HG02610 (cell line): Measurements from ENCODE around the gene RNF183.
A peak's percentile ranks its signal among the peaks of the same experiment; 100 is the strongest.

Experiments used
- ATAC-seq: cut with Tn5 transposase; IDR thresholded peaks from one replicate; pipeline ENCODE4 v1.9.1; 2021; ENCODE audit warnings: mild to moderate bottlenecking, moderate library complexity; ENCODE audit not compliant: unreplicated experiment

The RNF183 gene, protein sequence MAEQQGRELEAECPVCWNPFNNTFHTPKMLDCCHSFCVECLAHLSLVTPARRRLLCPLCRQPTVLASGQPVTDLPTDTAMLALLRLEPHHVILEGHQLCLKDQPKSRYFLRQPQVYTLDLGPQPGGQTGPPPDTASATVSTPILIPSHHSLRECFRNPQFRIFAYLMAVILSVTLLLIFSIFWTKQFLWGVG

DNA sequence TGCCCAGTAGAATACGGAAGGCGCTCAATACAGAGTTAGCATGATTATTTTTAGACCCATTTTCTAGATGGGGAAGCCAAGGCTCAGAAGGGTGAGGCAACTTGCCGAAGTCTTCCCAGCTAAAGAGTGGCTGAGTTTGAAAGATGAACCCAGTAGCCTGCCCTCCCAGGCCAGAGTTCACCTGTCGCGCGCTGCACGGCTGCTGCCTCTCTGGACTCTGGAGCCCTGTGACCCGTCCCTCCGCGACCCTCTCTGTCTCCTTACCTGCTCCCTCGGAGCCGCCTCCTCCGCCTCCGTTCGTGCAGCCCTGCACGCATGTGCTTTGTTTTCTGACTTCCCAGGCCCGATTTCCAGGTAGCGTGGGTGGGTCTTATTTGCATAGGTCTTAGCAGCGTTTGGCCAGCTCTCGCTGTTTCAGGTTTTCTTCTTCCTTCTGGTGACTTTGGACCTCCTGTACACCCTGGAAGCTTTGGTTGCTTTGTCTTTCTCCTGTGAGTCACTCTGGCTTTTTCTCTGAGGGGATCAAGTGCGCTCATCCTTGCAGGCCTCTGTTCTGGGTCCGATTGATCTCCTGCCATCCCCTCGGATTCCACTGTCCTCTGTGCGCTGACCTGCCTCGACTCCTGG lies at the start of gene RNF183:
Gene RNF183 (minus strand): TSS at position 585 of the 627 bp plus-strand sequence. CDS start 5,192 bp downstream, outside the sequence.
- ATAC-seq, result no peak

DNA sequence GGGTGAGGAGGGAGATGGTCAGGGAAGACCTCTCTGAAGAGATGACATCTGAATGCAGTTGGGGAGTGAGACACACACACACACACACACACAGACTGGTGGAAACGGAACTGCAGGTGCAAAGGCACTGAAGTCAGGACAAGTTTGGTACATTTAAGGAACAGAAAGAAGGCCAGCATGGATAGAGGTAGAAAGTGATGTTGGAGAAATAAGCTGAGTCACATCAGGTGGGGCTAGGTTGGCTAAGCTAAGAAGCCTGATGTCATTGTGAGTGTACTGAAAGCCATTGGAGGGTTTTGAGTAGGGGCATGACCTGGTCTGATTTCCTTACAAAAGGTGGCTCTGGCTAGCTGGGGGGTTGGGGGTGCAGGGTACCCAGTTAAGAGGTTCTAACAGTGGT lies 49.2 kb upstream of the RNF183 start:
- no peak for ATAC-seq

DNA sequence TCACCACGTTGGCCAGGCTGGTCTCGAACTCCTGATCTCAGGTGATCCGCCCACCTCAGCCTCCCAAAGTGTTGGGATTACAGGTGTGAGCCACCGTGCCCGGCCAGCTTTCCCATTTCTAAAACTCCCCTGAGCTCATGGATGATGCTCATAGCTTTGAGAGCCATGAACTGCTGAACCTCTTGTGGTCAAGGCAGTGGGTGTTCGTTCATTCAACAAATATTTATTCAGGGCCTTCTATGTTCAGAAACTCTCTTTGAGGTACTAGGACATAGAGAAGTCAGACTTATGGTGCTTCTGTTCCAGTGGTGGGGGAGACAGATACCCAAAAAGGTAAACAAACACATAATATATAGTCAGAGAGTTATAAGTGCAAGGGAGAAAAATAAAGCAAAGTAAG lies 48.8 kb upstream of the RNF183 start:
- ATAC-seq, result no peak

DNA sequence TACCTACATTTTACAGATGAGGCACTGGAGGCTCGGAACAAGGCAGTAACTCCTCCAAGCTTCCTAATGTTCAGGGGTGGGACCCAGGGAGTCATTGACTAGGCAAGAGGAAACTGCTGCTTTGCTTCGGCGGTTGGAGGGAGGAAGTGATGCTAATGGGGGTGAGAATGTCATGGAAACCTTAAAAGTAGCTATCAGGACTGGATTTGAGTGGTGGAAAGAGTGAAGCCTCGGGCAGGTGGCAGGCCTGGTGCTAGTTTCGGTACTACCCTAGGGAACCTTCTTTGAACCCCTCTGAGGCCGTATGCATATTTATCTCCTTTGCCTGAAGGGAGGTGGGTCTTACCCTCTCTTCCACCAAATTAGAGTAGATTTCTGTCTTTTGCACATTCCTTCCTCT lies 47.8 kb upstream of the RNF183 start:
- peak; percentile 52 for ATAC-seq

DNA sequence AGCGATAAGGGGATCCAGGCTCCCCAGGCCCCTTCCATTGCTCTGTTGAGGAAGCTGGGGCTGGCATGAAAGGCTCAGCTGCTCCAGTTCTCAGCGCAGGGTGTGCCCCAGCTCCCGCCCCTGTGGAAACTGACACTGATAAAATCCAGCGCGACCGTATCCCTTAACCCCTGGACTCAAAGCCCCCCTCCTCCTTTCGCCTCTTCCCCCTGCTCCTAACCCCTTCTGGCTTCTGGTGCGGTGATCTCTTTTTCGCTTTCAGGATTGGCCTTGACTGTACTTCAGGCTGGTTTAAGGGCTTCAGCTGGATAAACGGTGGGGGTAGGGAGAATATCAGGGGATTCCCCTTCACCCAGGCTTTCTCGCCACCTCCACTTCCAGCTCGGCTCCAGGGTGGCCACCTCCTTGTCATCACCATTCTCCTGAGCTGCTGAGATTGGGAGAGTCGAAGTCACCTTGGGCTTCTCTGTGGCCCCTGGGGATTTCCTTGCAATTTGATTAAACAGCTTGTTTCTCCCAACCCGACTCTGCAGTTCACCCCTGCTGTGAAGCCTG lies 47.0 kb upstream of the RNF183 start:
- ATAC-seq, result no peak

DNA sequence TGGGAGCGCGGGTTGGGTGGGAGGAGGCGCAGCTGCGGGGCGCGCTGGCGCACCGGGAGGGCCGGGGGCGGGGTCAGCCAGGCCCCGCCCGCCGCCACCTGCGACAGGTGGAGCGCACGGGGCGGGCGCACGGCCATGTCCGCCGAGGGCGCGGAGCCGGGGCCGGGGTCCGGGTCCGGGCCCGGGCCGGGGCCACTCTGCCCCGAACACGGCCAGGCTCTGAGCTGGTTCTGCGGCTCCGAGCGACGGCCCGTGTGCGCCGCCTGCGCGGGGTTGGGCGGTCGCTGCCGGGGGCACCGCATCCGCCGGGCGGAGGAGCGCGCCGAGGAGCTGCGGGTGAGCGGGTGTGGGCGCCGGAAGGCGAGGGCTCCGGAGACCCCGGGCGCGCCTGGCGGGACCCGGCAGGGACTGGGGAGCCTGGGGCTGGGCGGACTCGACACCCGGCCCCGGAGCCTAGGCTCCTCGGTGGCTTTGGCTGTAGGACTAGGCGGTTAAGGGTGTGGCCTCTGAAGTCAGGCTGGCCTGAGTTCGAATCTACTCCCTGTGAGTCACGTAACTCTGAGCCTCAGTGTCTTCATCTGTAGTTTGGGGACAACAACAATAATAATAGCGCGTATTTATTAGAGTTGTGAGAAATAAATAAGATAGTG lies 46.4 kb upstream of the RNF183 start, which contains the start of gene BSPRY:
Gene BSPRY (plus strand): TSS at position 97 of the 650 bp plus-strand sequence. CDS start 39 bp downstream, at position 136.
- peak; percentile 30 for ATAC-seq

DNA sequence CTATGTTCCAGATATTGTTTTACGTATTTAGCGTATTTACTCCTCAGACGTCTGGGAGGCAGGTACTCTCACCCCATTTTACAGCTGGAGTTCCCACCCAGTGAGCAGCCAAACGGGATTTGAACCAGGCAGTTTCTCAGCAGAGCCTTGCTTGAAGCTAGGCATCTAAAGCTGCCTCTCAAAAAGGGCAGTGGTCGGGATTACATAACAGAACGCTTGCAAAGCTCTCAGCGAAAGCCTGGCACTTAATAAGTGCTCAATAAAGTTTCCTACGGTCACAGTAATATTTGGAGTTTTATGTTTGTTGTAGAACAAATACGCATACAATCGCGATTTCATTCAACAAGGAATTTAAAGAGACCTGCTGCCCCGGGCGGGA lies 45.9 kb upstream of the RNF183 start:
- no peak for ATAC-seq

DNA sequence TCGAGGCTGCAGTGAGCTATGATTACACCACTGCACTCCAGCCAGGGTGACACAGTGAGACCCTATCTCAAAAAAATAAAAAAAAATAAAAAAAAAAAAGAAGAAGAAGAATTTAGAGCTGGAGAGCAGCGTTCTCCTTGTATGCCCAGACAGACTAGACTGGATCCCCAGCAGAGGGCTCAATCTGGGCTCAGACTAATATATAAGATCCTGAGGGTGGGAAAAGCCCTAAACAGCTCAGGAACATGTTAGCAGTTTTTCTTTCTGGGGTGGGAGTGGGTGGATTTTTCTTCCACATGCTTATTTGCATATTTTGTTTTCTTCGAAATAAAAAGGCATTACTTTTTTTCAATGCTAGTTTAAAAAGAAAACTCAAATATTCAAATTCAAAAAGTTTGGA lies 45.3 kb upstream of the RNF183 start:
- ATAC-seq, result no peak

DNA sequence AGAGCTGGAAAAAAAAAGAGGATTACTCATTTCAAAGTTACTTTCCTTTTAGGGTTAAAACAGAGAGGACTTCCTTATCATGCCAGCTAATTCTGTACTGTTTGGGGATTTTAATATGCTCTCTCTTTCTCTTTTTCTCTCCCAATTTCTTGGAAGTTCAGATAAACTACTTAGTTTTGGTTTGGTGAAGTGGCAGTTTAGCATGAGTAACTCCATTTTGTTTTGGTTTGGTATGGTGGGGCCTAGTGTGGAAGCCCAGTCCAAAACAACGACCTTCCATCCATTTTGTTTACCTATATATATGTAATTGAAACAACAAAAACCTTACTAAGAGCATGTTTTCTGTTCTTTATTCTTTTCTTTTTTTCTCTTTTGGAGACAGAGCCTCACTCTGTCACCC lies 42.5 kb upstream of the RNF183 start:
- no peak for ATAC-seq

DNA sequence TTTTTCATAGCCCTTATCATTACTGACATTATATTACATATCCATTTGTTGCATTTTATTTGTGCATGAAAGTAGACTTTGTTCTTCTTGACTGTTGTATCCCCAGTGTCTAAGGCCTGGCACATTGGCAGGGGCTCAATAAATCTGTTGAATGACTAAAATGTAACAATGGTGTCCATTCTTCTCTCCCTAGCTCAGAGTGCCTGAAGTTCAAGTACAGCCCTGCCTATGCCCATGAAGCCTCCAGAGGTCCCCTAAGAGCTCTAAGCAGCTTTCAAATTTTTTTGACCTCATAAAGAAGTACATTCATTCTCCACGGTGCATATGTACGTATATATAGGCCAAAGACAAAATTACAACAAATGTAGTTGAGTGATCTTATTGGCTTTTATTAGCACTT lies 42.0 kb upstream of the RNF183 start:
- ATAC-seq, result no peak

DNA sequence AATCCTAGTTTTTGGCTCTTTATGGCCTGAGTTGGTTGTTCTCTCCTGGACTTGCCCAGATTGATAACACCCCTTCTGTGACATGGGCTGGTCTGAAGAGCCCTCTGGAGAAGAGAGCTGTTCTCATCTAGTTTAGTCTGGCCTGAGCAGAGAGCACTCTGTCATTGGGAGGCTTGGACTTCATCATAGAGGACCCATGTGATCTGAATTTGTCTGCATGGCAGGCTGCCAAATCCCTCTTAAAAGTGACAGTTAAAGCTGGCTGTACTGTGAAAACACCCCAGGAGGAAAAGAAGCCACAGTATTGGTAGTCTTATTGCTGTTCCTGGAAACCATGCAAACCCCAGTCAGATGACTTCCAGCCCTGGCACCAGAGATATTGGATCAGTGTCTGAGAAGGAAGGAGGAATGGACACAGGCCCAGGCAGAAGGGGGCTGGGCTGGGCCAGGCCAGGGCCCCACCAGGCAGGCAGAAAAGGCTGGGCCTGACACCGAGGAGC lies 40.6 kb upstream of the RNF183 start:
- no peak for ATAC-seq

DNA sequence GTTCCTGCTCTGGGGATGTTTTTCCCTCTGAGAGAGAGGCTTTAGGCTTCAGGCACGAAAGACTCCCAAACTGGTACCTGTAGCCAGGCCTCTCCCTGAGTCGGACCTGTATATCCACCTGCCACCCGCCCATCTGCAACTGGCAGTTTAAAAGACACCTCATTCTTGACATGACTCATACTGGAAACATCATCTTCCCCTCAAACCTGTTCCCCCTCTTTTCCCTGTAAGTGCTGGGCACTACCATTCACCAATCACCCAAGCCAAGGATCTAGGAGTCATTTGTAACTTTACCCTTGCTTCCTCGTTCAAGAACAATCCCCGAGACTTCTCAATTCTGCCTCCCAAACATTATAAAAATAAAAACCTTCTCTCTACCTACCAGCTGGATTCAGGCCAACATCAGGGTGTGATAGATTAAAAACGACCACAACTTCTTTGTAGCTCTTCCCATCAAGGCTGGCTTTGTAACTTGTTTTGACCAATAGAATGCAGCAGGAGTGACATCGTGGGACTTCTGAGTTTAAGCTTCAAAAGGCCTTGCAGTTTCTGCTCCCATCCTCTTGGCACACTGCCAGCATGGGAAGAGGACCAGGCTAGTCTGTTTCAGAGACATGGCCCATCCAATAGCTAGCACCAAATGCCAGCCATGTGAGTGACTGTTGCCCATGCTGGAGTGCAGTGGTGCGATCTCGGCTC lies 38.7 kb upstream of the RNF183 start:
- no peak for ATAC-seq

DNA sequence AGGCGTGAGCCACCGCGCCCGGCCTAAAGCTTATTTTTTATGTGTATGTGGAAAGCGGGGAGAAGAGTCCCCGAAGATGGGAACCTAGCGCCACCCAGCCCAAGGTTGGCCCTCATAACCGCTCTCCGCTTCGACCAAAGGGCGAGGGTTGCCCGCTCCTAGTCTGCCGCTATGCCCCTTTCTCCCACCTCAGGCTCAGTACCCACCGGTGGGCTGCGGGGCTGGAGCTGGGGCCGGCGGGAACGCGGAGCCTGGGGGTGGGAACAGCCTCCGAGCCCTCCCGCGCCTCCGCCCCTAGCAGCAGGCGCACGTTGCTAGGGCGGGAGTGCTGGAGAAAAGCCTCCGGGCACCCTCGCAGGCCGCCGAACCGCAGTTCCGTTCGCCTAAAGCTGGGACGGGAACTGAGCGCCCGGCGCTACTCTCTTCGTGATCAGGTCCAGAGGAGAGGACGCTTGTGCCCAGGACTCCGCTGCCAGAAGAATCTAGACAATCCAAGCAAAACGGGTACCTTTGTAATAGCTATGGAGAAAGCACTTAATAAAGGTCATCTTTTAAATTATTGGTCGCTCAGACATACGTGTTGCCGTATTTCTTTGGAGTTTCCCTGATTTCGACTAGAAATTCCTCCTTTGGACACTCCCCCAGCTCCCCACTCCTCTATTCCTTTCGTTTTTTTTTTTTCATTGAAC lies 37.0 kb upstream of the RNF183 start, which contains the start of gene WDR31:
Gene WDR31 (minus strand): TSS at position 265 of the 689 bp plus-strand sequence. CDS start 8,253 bp downstream, outside the sequence.
- ATAC-seq, result peak; percentile 99

DNA sequence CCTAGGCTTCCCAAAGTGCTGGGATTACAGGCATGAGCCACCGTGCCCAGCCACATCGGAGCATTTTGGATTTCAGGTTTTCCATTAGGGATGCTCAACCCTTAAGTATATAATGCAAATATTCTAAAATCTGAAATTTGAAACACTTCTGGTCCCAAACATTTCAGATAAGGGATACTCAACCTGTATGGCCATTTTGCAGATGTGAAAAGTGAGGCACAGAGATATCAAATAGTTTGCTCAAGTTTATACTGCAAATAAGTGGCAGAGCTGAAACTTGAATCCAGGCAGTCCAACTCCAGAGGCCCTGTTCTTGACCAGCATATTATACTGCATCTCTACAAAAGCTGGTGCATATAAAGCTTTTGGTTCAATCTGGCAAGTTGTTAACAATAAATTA lies 34.5 kb upstream of the RNF183 start:
- no peak for ATAC-seq

DNA sequence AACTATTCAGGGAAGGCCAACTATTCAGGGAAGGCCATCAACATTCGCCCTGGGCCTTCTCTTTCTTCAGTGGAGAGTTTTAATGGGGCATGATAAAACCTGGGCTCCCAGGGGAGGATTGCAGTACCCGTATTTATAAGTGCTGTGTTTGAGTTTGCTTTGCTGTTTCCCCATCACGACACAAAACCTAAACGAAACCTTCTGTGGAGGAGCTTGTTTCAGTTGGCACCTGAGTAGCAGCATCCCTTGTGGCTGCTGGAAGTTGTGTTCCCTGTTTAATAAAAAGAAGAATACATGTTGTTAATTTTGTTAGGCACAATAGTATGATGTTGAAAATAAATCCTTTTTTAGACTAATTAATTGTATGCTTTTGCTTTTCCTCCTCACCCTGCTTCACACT lies 28.6 kb upstream of the RNF183 start:
- no peak for ATAC-seq

DNA sequence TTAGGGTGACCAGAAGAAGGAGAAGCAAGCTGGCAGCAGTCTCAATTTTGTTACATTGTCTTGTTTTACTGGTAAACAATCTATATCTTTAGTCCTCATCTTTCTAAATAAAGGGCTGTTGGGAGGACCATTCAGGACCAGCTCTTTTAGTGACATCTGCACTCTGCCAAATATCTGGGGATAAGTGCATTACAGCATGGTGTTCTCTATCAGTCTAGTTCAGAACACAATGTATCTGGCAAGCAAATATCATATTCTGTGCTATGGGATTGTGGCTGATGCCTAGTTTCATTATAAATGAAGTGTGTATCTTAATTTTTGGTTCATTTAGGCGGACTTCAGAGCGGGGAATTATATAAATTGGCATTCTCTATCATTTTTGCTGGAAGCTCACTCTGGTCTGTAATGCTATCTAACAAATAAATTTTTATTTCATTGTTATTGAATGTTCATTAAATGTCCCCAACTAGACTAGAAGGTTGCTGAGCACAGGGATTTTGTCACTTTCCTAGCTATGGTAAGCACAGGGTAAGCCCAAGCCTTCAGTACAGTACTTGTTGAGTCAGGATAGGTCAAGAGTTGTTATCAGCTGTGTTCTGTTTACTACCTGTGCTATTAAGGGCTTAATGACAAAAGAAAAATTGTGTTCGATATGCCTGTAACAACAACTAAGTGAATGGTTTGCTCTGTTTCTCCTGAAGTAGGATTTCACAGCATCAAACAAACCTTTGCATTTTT lies 25.0 kb upstream of the RNF183 start:
- no peak for ATAC-seq

DNA sequence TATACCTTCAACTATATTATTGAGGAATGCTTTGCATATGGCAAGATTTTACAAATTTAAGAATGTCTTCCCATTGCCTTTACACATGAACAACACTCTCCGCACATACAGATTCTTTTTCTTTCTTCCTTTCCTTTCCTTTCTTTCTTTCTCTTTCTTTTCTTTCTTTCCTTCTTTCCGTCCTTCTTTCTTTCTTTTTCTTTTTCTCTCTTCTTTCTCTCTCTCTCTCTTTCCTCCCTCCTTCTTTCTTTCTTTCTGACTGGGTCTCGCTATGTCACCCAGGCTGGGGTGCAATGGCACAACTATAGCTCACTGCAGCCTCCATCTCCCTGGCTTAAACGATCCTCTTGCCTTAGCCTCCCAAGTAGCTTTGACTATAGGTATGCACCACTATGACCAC lies 23.1 kb upstream of the RNF183 start:
- ATAC-seq, result no peak

DNA sequence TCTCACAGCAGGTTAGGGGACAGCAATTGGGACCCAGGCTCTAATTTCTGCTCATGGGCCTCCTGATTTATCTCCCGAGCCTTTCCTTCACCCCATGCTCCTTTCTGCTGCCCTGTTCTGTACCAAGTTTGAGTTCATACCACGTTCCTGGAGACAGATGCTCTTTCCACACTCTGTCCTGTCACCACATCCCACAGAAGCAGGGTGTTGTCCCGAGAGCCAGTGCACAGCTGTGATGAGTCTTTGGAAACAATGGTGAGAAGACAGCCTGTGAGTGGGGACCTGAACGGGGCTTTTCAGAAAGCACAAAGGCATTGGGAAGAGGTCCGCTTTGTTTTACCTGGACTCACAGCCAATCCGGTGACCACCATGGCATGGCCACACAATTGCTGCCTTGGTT lies 19.5 kb upstream of the RNF183 start:
- ATAC-seq, result no peak

DNA sequence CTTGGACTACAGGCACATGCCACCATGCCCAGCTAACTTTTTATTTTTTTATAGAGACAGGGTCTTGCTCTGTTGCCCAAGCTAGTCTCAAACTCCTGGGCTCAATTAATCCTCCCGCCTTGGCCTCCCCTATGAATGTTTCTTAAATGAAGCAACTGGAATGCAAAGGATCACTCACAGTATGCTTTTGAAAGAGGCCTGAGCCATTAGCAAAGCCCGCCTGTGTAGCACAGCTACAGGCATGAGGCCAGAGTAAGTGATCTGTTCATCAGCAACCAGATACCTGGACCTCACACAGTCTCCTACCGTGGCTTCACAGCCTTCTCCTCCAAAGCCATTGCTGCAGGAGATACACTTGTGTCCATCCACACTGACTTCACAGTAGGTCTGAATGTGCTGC lies 16.9 kb upstream of the RNF183 start:
- ATAC-seq, result no peak

DNA sequence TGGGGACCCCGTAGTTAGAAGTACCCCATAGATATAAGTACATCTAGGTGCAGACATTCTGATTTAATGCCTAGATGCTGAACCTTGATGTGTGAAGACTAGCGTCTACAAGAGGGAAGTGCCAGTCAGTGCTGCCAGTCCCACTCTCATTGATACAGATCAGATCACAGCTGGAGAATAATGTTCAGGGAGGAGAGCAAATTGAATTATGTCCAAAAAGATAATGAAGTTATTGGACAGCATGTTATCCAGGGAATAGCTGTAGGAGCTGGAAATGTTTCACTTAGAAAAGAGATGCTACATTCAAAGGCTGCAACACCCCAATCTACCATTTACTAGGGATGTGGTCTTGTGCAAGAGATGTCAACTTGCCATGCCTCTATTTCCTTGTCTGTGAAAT lies 15.9 kb upstream of the RNF183 start:
- ATAC-seq, result no peak
